Epidermal melanocyte (primary cell): ENCODE measurements around the gene ZFYVE28.
"Not testable (repeated sequence)": the region's sequence is repeated elsewhere in the genome, so short reads cannot be mapped to it uniquely, and the experiment has no call there.

Source experiments
- DNase-seq: peaks from one replicate; pipeline ENCODE4 v3.0.0; 2011; ENCODE audit warnings: low spot score; ENCODE audit not compliant: insufficient read length

The ZFYVE28 gene

DNA sequence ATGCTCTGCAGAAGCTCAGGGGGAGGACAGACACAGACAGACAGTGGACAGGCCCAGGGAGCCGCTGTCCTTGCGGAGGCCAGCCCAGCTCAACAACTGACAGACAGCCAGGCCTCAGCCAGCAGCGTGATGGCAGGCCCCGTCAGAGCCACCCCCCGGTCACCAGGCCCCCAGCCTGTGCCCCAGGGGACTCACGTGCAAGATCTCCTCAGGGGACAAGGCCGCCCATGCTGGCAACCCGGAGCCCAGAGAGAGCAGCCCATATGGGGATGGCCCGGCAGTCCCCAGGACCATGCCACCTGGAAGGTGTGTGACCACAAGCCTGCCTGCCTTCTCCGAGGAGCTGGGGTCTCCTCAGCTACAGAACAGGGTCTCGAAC is 128.5 kb downstream of the ZFYVE28 start:
- no peak for DNase-seq

- DNase-seq, result no peak
Measured at GRCh38 chr4:2289311-2289954, 129.0 kb downstream of the ZFYVE28 start.

DNA sequence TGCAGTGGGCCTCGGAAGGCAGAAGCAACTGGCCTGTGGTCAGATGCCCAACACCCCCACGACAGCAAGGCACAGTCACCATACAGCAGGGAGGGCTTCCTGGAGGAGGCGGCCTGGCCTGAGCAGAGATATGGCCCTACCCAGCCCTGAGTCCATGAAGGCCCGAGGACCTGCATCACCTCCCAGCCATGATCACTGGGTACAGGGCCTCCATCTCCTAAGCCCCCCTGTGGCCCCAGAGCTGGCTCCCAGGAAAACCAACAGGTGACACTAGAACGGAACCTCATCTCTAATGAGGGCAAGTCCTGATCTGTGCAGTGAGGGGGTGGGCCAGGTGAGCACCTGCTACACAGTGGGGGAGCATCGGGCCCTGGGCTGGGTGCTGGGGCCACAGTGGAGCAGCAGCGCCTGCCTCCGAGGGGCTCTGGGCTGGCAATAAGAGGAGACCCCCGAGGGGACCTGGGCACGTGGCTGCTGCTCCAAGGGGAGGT is 130.3 kb downstream of the ZFYVE28 start:
- DNase-seq, result no peak

DNA sequence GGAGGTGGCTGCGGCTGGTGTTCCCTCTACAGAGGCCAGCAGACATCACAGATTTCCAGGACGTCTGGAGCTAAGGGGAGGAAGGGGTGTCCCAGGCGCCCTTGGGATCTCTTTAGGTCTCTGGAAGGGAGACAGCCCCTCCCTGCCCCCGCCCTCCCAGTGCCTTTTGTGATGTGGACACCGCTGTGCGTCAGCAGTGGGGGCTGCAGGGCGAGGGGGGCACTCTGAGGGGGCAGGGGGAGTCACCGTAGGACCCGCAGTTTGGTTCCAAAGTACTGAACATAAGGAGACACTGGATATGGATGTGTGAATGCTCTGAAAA is 130.9 kb downstream of the ZFYVE28 start:
- no peak for DNase-seq

GRCh38 chr4:2286904-2287593 is 131.4 kb downstream of the ZFYVE28 start:
- no peak for DNase-seq

DNA sequence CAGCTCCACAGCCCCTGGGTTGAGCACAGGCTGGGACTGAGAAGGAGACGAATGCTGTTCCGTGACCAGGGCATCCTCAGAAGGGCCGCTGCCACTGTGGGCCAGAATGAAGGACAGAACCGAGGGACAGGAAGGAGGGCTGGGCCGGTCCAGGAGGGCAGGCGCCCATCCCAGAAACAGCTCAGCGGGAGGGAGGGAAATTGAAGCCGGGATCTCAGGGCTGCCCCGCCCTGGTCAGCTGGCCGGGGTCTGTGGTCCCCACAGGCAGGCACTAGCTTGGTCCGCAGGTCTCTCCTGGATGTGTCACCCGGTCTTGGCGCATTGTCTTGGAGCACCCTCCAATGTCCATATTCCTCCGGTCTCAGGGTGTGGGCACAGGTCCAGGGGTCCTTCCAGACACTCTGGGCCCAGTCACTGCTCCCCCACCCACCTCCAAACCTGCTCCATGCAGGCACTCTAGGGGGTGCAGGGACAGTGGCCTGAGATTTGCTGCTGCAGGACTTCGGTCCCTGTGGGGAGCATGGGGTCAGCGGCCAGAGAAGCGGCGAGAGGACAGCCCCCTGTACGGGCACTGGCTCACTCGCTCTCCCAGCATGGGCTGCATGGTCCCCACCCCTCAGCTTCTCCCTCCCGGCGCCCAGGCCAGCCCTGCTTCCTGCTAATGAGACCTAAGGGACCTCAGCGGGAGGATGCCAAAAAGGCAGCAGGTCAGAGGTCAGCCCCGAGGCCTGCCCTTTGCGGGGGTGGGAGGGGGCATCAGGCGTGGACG is 132.6 kb downstream of the ZFYVE28 start:
- DNase-seq, result no peak

DNA sequence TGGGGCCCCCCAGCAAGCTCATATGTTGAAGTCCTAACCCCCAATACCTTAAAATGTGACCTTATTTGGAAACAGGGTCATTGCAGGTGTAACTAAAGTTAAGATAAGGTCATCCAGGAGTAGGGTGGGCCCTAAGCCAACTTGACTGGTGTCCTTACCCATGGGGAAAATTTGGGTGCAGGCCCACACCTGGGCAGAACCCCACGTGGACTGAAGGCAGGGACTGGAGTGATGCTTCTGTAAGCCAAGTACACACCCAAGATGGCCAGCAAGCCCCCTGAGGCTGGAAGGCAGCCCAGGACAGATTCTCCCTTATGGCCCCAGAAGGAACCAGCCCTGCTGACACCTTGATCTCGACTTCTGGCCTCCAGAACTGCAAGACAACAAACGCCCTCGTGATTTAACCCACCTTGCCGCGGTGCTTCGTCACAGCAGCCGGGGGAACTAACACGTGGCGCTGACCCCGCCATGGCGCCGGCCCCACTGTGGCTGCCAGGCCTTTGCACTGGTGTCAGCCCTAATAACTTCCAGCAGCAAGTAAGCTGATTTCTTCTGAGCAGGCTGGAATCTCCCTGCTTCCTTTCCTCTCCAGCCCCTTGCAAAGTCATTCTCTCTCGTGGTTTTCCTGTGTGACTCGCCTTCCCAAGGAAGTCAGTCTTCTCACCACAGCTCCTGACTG is 133.4 kb downstream of the ZFYVE28 start:
- DNase-seq, result no peak

- no peak for DNase-seq
Measured at GRCh38 chr4:2284161-2284933, 134.1 kb downstream of the ZFYVE28 start.

DNA sequence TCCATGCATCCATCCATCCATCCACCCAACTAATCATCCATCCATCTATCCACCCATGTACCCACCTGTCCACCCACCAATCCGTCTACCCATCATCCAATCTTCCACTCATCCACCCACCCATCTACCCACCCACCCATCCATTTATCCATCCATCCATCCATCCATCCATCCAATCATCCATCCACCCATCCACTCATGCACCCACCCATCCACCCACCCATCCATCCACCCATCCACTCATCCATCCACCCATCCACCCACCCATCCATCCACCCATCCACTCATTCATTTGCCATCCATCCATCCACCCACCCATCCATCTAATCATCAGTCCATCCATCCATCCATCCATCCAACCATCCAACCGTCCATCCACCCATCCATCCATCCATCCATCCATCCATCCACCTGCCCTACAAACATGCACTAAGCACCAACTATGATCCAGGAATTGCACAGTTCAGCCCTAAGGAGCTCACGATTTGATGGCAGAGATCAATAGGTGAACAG is 135.2 kb downstream of the ZFYVE28 start:
- DNase-seq, result no peak

DNA sequence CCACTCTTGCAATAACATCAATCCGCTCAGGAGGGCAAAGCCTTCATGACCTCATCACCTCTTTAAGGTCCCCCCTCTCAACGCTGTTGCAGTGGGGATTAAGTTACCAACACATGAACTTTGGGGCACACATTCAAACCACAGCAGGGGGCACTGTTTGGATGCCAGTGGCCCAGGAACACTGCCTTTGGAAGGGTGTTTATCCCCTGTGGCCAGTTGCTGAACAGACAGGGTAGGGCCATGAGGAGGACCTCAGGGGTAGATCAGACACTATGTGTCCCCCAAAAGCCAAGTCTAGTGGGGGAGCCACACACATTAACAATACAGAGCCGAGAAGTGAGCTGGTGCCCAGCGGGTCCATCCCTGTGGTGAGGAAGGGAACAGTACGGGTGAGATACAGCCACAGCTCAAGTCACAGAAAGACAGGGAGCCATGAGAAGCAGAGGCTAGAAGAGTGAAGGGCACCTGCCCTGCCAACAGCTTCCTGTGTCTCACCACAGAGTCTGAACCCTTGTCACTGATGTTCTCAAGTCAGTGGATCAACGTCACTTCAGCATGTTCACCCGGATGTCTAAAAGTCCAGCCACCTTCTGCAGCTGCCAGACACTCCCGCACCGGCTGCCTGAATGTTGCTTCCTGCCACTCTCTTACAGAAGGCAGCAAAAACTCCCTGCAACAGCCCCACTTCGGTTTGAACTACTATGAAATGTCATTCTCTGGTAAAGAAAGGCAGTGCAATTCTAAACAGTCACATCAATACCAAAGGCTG is 136.7 kb downstream of the ZFYVE28 start:
- DNase-seq, result no peak

GRCh38 chr4:2280531-2281300 is 137.7 kb downstream of the ZFYVE28 start:
- no peak for DNase-seq

- DNase-seq, result no peak
Measured at GRCh38 chr4:2277956-2278355, 140.5 kb downstream of the ZFYVE28 start.

- DNase-seq, result no peak
Measured at GRCh38 chr4:2276581-2277325, 141.7 kb downstream of the ZFYVE28 start.

GRCh38 chr4:2275546-2276251 is 142.7 kb downstream of the ZFYVE28 start:
- DNase-seq, result no peak

- not testable (repeated sequence) for DNase-seq
Measured at GRCh38 chr4:2275044-2275397, 143.4 kb downstream of the ZFYVE28 start.

DNA sequence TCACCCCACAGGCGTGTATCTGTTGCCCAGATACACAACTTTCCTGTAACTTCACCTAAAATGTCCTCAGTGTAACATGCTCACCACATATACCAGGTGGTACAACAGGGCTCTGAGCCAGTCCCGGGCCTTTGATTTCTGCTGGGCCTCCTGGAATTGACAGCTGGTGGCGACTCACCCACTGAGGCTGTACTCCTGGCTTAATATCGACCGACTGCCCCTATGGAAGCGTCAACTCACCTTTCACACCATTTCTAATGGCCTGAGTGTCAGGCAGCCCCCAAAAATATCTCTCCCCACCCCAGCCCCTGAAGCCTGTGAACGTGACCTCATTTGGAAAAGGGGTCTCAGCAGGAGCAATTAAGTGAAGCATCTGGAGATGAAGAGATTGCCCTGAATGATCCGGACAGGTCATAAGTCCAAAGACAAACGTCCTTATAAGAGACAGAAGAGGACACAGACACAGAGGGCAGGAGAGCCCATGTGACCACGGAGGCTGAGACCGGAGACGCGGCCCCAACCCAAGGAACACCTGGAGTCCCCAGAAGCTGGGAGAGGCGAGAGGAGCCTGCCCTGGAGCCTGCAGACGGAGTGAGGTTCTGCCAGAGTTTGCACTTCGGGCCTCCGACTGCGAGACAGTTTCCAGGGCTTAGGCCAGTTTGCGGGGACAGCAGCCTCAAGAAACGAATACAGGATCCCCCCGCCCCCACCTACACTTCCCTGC is 144.0 kb downstream of the ZFYVE28 start:
- no peak for DNase-seq

DNA sequence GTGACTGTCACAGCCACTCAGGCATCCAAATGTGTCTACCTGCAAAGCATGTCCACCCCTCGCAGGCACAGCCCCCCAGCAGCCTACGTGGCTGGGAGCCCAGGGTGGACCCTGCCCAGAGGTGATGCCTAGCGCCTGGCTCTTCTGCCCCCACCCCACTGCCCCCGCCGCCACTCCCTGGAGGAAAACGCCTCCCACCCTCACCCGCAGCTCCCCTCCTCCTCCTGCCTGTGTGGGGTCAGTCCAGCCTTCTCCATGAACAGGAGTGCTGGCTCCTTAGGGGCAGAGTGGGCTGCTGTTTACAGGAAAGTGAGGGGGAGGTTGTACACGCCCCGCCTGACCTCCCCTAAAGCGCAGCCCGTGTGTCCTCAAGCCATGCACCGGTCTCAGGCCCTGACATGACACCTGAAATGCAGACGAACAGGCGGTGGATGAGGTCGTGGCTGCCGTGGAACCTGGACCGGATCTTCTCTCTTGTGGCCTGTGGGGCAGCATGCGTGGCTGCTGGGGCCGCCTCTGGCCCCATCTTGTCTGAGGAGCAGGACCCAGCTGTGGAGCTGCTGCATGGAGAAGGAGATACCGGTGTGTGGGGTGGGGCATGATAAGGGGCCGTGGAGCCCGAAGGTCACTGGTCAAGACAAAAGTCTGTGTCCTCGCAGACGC is 144.7 kb downstream of the ZFYVE28 start:
- no peak for DNase-seq
